Stimulated activated naive CD8-positive, alpha-beta T cell treated with anti-CD3 and anti-CD28 coated beads, Interleukin-15, Interleukin-2, amounts not matched to agents 100 U/mL and 50 U/mL, for 24 hours (primary cell): ENCODE results near the gene RNF13.
"Not testable (repeated sequence)": the region's sequence is repeated elsewhere in the genome, so short reads cannot be mapped to it uniquely, and the experiment has no call there.

Experiments
- ATAC-seq: fragments of 150-1000 bp; cut with Tn5 transposase; one replicate; pipeline ENCODE4 v1.10.0; 2021
- DNase-seq: peaks from one replicate; pipeline ENCODE4 v3.0.0; 2021

The RNF13 gene

DNA sequence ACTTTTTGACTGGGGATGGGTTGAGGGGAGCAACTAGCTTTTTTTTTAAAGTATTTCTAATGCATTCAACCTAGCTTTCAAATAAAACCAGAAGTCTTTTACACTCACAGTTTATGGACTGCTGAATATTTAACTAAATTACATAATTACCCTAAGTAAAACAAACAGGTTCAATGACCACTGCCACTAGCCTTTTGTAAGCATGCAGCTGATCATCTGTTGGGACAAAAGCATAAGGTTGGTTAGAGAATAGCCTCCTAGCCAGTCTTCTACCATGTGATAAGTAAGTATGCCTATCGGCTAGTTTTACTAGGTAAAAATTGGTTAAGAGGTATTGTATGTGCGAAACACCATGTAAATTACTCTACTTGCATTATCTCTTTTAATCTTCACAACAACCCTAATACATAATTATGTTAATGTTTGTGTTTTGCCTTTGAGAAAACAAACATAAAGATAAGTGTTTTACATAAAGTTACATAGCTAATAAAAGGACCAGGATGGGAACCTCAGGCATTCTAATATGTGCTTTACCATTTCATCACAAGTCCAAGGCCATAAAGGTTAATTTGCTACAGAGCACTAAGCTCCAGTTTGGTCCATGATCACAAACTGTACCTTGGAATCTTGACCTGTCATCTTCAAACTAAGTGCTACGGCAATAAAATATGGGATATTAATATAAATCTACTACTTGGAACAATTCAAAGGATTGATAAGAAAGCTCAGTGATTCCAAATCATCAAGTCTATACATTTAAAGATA is 144.5 kb downstream of the RNF13 start:
- DNase-seq = no peak
- ATAC-seq = no peak

DNA sequence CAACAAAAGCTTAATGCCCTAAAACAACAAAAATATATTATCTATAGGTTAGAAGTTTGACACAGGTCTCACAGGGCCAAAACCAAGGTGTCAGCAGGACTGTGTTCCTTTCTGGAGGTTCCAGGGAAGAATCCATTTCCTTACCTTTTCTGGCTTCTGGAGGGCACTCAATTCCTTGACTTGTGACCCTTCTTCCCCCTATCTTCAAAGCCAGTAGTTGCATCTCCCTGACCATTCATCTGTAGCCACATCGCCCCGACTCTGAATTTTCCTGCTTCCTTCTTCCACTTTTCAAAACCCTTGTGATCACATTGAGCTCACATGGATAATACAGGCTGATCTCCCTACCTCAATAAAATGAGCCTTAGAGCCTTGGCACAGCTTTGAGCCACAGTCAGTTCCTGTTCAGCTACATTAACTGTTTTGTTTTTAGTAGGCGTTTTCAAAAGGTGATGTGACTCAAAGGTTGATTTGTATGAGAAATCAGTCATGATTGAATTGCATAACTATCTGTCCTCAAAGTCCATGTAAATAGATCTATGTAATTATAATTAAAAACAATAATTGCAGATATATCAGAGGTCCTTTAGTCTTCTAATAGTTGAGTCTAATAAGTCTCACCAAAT is 145.3 kb downstream of the RNF13 start:
- DNase-seq = no peak
- ATAC-seq = no peak

DNA sequence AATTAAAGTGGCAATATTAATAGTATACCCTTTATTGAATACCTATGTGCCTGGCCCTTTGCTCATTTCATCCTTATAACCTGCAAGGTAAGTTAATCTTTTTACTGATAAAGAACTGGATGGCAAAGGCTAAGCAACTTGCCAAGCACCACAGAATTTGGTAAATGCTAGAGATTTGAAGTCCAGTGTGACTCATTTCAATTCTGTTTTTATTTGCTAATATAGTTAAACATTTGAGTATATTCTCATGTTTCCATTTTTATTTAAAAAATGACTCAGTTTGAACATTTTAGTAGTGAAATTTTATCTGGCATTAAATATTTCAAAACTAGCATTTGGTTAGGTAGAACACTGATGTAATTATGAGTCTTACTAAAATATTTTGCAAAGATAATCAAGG is 146.4 kb downstream of the RNF13 start:
- no peak for ATAC-seq
- DNase-seq = no peak

DNA sequence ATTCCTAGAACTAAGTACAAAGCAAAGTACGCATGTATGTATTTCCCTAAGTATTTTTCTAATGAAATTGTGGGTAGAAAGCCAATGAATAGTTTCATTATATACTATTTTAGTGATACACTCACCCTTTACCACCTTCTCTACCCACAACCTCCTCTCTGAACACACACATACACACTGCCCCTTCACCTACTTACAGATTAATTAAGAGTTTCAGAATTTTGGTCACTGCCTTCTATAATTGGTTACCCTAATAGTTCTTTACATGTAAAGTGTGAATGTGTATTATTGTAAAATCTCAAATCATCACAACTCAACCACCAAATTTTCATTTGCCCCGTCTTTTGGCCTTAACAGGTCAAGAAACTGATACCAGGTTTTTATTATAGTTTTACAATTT is 150.5 kb downstream of the RNF13 start:
- no peak for ATAC-seq
- no peak for DNase-seq

DNA sequence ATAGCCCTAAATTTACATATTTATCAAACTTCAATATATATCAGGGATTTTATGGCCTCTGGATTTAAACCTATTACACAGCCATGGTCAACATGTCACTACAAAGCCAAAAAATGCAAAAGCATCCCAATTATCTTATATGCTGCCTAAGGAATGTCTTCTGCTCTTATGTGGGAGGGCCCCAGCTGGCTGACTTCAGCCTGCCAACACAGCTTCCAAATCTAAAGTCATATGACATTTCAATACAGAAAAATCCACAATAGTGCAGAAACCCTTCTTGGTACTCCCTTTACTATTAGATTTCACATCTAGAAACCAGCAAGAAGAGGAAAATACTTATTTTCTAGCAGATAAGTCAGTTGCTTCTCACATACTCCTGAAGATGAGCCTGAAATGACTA is 151.3 kb downstream of the RNF13 start:
- no peak for ATAC-seq
- DNase-seq = no peak

DNA sequence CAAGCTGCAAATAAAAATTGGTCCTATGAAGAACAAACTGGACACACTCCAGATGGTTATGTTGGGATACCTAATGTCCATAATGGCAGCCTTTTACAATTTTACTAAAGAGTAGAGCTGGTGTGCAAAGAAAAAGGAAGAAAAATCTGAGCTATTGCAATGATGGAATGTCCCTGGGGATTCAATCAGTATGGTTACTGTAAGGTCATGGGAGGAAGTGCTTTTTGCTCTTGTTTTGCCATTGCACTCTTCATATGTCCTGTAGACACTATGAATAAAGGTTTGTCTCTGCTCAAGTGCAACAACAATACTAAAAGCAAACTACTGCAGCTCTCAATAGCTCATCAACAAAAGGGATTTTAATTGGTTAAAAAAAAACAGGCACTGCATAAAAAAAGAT is 152.3 kb downstream of the RNF13 start:
- ATAC-seq = no peak
- DNase-seq = no peak

DNA sequence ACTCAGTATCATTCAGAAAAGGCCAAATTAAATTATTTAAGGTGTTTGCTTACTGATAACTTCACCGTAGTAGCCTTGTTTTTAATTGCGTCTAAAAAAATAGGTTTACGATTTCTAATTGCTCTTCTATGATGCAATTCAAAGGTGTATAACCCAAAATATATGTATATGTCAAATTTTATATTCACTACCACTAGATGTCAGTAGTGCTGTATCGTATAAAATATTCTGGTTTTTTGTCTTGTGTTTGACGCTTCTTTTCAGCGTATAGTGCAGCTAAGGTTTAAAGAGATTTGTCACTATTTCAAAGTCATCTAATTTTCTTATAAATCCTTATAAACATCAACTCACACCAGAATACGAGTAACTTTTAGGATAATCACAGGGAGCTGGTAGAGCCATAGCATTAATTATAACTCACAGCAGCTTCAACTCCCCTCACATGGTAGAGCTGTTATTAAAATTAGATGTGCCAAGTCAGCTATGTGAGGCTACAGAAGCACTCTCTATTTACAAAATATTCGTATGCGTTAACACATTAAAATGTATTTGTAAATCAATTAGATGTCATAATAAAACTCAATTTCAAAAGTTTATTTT is 154.2 kb downstream of the RNF13 start:
- ATAC-seq (no peak), DNase-seq (no peak)

DNA sequence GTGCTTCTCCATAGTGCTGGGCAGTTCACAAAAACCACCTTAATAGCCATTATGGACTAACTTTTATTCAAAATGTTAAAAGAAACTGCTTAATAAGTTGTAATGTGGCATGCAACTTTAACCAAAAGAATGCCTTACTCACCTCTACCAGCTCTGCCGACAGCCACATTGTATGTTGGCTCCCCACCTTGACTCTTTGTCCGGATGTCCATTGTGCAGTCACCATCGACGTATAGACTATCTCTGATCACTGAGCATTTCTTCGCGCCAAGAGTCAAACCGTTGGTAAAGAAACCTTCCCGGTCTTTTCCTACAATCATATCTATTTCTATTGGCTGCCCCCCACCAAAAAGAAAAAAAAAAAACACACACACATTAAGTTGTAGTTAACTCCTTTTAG is 155.2 kb downstream of the RNF13 start:
- ATAC-seq (no peak), DNase-seq (no peak)

DNA sequence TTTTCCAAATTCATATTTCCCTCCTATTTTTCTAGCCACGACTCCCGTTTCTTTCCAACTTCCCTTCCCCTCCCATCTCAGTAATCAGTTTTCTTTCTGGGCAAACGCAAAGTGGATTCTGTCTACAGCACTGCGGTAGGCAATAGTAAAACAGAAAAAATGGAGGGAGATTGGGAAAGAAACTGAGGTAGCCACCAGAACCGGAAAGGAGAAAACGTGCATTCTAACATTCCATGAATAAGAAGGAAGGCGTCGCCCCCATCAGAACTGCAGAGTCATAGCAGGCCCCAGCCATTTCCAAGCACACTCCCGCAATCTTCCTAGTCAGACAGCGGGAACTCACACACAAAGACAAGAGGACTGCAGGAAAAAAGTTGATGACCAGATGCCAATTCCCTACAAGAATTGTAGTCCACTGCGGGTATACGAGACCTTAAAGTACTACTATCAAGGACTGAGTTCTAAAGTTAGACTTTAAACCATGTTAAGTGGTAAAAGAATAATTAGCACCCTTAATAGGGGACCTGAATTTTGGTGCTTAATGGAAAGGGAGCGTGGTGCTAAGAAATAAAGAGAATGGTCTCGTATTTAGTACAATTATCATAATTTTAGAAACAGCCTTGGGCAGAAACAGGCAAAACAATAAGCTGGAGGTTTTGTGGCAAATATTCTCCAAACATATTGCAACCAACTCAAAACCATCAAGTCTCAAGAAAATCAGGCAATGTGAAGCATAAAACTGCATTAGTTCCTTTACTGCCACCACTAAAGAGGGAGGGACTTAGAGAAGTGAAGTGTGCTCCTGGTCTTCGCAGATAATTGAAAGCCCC is 156.3 kb downstream of the RNF13 start:
- ATAC-seq (no peak), DNase-seq (no peak)

DNA sequence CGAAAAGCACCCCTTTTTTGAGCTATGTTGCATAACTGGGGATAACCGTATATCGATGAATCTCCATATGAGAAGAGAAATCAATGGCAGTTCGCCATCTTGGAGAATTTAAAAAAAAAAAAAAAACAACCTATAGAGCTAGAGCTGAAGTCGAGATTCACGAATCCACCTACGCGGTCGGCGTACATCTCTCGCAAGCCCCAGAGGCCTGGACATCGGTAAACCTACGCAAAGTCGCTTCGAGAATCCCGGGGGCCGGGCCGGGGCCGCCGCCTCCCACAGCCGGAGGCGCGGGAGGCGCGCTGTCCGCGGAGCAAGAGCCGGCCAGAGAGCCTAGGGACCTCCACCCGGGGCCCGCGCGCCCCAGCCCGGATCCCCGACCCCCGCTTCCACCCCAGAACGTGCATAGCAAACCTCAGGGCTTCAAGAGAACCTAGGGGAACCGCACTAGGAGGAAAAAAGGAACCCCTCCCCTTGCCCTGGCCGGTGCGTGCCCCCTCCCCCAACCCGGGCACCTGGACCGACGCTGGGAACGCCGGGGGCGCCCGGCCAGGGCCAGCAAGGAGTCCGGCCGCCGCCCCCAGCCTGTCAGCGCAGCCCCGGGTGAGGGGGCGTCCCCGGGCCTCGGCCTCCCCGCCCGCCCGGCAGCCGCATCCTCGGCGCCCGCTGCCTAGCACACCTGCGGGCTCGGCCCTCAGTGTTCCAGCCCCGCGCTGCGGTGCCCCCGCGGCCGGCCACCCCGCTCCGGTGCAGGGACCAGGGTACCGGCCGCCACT is 157.1 kb downstream of the RNF13 start:
- peak; percentile 70 for DNase-seq
- peak; percentile 61 for ATAC-seq

DNA sequence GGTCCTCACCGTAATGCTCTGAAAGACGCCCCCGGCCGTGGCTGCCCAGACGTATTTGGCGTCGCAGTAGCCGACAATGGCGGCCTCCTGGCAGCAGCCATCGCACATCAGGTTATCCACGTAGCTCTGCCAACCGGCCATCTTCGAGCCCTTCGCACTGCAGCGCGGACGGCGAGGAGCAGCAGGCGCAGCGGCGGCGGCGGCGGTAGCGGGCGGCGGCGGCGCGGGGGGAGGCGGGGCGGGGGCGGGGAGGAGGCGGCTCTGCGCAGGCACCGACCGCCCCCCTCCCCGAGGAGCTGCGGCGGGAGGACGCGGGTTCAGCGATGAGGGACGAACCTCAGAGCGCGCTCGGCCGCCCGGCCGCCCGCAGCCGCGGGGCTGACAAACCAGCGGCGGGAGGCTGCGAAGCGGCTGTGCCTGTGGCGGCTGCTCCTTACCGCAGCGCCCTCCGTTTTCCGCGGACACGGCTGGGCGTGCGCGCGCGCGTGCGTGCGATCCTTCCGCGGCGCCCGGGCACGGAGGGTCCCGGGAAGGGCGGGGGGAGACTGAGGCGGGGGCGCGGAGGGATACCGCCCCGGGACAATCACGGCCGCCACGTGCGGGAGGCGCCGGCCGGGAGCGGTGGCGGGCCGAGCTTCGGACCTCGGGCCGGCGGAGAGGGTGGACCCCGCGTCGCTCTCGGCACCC is 157.8 kb downstream of the RNF13 start, which contains the start of gene PFN2:
TSS of gene PFN2 (minus strand) at position 180 of the 687 bp plus-strand sequence. CDS start at position 141, 39 bp downstream.
- ATAC-seq (peak; percentile 56), DNase-seq (peak; percentile 45)

DNA sequence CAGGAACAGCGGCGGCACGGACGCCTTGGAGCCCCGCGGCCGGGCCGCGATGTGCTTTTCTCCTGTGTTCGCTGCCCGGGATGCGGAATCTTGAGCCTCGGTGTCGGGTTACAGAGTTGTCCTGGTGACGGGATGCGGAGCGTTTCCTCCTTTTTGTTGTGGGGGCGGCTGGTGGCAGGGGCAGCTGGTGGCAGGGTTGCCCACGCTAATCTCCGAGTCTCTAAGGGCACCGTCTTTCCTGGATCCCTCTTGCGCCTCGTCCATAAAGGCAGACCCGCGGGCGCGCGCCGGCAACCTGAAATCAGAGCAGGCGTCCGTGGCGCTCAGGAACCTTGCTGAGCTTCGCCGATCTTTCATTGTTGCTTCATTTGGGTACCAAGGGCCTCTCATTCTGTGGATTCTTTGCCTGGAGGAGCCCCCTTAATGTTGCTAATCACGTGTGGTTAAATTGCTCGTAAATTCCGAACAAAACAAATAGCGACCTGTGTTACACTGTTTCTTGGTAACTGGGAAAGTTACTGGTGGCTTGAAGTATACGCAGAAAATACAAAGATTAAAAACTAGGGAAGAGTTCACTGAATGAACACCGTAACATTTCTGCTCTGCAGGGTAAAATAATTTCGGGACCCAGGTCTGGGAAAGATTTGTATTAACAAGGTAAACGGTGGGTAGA is 158.5 kb downstream of the RNF13 start:
- ATAC-seq (no peak), DNase-seq (peak; percentile 37)

DNA sequence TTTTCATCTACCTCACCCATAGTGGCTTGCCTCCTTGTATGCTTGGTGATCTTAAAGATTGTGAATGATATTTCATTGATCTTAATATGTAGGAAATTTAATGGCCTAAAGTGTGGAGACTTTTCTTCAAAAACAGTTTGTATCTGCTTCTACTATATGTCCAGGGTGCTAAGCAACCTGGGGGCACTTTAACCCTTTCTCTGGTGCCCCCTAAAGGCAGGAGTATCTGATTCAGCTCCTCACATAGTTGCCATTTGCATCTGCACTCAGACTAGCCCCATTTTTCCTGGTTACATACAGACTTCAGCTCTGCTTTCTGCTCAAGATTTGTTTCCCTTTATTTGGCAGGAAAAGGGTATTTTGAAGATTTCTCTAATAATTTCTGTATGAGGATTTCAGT is 162.9 kb downstream of the RNF13 start:
- ATAC-seq = no peak
- DNase-seq = no peak

DNA sequence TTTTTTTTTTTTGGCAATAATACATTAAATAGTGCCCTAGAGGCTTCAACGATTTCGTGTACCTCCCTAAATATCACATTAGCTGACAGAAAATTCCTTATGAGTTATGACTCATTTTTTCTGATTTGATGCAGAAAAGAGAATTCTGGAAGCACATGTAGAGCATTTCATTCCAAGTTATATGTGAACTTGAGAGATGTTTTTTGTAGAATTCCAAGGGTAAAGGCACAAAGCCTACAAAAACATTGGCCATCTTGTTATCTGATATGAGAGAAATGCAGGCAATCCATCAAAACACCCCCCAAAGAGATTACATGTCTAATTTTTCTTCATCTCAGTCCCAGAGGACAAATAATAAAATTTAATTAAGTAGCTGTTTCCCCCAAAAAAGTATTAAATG is 164.4 kb downstream of the RNF13 start:
- ATAC-seq (no peak), DNase-seq (no peak)

DNA sequence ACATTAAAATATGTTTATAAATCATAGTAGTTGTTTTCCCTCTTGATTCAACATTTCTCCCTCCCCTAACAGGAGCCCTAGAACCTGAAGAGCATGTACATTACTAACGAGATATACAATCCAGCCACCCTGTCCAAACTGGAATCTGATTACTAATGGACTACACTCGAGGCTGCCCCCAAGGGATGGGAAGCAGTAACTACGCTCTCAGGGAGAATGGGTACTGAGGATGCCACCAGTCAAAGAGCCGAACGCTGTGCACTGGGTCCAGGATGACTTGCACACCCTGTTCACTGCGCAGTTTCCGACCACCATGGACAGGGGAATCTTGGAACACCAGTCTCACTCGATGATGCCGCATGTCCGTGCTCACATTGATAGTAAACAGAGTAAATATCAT is 169.0 kb downstream of the RNF13 start:
- not testable (repeated sequence) for DNase-seq, ATAC-seq

DNA sequence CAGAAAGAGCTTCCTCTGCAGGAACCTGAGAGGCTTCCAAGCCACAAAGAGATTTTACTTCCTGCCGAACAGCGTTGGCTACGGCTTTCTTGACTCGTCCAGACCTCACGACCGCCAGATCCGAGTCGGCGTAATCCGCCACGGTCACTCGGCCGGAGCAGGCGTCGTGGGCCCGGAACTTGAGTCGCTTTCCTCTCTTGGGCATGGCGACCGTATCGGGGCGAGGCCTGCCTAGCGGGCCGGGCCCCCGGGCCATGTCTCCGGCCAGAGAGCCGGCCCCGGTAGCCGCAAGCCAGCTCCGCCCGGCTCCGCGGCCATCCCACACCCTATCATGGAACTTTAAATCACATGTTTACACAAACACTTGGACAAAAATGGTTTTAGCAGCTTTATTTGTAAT is 170.0 kb downstream of the RNF13 start:
- not testable (repeated sequence) for DNase-seq

DNA sequence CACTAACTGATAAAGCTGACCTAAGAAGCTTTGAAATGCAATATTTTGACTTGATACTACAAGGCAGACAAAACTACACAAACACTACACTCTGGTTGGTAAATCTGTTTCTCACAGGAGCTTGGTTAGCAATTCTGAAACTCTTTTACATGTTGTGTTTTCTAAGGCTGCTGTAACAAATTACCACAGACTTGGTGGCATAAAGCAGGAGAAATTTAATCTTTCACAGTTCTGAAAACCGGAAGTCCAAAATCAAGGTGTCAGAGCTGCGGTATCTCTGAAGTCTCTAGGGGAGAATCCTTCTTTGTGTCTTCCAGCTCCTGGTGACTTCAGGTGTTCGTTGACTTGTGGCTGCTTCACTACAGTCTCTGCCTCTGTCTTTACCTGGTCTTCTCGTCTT is 170.6 kb downstream of the RNF13 start:
- DNase-seq = no peak
- ATAC-seq = no peak

More for the DNA sequence above, 170.0 kb downstream of the RNF13 start:
- ATAC-seq = not testable (repeated sequence)

DNA sequence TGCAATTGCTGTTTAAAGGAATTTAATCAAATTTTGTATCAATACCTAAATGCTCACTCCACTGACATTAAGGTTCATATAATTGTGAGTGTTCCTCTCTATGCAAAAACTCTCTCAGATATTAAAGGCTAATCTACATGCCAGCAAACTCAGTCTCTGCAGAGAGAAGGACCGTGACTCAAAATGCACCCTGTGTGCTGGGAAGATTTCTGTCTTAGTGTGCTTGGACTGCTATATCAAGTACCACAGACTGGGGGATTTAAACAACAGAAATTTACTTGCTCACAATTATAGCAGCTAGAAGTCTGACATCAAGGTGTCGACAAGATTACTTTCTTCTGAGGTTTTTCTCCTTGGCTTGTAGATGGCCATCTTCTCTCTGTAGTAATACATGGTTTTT is 176.3 kb downstream of the RNF13 start:
- ATAC-seq (no peak), DNase-seq (no peak)

DNA sequence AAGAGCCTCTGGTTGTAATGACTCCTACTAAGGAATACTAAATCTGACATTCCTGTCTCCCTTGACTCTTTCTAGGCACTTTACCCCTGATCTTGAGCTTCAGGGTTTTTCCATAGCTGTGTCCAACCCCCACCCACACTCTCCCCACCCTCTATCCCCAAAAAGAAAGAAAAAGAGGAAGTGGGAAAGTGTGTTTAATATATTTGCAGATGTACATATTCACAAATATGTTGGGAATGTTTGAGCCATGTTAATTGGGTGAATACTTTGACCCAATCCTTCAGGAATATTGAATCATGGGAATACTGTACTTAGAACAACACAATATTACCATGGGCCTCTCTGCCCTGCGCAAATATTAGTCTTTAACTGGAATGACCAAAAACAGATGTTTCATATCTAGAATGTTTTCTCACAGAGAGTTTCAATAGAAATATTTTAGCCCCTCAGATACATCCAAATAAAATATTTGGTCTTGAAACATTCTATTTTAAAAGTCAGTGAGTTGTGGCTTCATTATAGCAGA is 177.5 kb downstream of the RNF13 start:
- no peak for DNase-seq
- no peak for ATAC-seq

DNA sequence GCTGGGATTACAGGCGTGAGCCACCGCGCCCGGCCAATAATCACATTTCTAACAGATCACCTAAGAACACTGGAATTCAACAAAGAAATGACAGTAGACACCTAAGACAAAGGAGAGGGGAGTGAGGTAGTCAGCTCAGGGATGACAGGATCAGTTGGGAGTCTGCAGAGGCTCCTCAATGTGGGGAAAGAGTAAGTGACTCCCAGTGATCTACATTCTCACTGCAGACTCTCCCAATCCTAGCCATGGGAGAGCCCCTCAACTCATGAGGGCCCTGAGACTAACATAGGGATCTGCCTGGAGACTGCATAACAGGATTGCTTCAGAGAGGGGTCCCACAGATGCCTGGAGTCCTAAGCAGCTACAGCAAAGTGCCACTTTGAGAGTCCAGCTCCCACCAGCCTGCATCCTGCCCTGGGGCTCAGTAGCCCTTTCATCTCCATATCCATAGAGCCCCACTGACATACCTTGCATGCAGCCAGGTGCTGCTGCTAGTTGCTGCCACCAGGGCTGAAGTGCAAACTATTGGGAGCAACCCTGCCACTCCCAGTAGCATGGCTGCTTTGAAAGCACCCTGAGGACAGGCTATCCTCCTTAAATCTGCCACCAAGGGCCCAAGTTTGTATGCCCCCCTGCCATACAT is 179.5 kb downstream of the RNF13 start:
- no peak for ATAC-seq
- no peak for DNase-seq
